ENCODE measurements around the gene FGF22. TPM values are rescaled to one million over a fixed set of nuclear protein-coding genes. Genes with fewer than 3 reads are reported as not detected.

Gene FGF22
- total and polyA plus RNA-seq, 4 donors, result 0.08 TPM; not detected in 3

DNA sequence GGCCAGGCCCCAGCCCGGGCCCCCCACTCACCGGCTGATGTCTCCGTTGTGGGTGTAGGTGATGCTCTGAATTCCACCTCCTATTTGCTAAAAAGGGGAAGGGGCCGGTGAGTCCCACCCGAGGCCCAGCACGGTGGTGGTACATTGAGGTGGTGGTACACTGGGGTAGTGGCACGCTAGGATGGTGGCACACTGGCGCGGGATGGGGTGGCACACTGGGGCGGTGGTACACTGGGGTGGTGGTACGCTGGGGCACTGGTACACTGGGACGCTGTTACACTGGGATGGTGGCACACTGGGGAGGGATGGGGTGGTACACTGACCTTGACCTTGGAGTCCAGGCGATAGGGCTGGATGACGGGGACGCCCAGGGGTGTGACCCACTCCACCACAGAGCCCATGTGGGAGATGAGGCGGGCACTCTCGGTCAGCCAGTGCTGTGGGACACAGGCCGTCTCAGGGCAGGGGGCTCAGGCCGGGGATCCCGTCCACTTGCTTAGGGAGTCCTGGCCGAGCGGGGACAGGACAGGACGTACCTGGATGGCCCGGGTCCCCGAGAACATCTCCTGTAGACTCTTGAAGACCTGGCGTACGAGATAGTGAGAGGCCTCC, 20.9 kb upstream of the FGF22 start:
- peaks cover 5 to 45% (median 25%) of the 10 kb centered on the region in 4 donors for H3K36me3 ChIP-seq (ENCODE audit: control insufficient read depth in 4 of 4, insufficient read depth in 3 of 4, low read depth in 1 of 4, low read length in 3 of 4)
- no peaks in the 10 kb centered on the region for H3K9me3 ChIP-seq (ENCODE audit: control insufficient read depth in 4 of 4, low read length in 3 of 4)
- H3K27me3 ChIP-seq (ENCODE audit: control insufficient read depth in 4 of 4, insufficient read depth in 4 of 4, low read length in 3 of 4), result no peaks in the 10 kb centered on the region
- no peak for DNase-seq (ENCODE audit: low spot score)
- peaks cover 0 to 4% (median 2%) of the 10 kb centered on the region in 4 donors for H3K4me1 ChIP-seq (ENCODE audit: control insufficient read depth in 4 of 4, insufficient read depth in 4 of 4, low read length in 3 of 4)
- WGBS, result 95% methylated on average over 27 of the region's 27 CpGs
- no peak overlapping the region for H3K9ac ChIP-seq (ENCODE audit: low read depth in 1 of 2, low read length in 2 of 2)
- no peak for TF ChIP-seq RXRA (IDR thresholded peaks at IDR 0.05)
- TF ChIP-seq NR2F2 (IDR thresholded peaks at IDR 0.05), result no peak
- TF ChIP-seq GABPA (IDR thresholded peaks at IDR 0.05 in 1 of 2, conservative IDR thresholded peaks at IDR 0.05 in 1 of 2), result no peak
- no peak for TF ChIP-seq SP1 (IDR thresholded peaks at IDR 0.05)
- no peak for TF ChIP-seq TAF1 (conservative IDR thresholded peaks at IDR 0.05)
- TF ChIP-seq, protein P1, sequence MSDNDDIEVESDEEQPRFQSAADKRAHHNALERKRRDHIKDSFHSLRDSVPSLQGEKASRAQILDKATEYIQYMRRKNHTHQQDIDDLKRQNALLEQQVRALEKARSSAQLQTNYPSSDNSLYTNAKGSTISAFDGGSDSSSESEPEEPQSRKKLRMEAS (IDR thresholded peaks at IDR 0.05), result no peak
- TF ChIP-seq FOXA1 (IDR thresholded peaks at IDR 0.05), result no peak
- TF ChIP-seq, protein P2, sequence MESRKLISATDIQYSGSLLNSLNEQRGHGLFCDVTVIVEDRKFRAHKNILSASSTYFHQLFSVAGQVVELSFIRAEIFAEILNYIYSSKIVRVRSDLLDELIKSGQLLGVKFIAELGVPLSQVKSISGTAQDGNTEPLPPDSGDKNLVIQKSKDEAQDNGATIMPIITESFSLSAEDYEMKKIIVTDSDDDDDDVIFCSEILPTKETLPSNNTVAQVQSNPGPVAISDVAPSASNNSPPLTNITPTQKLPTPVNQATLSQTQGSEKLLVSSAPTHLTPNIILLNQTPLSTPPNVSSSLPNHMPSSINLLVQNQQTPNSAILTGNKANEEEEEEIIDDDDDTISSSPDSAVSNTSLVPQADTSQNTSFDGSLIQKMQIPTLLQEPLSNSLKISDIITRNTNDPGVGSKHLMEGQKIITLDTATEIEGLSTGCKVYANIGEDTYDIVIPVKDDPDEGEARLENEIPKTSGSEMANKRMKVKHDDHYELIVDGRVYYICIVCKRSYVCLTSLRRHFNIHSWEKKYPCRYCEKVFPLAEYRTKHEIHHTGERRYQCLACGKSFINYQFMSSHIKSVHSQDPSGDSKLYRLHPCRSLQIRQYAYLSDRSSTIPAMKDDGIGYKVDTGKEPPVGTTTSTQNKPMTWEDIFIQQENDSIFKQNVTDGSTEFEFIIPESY (IDR thresholded peaks at IDR 0.05), result no peak
- no peak for TF ChIP-seq JUND (IDR thresholded peaks at IDR 0.05)
- TF ChIP-seq HNF4A (conservative IDR thresholded peaks at IDR 0.05), result no peak
- TF ChIP-seq HNF4G (IDR thresholded peaks at IDR 0.05), result no peak
- TF ChIP-seq, protein P3, sequence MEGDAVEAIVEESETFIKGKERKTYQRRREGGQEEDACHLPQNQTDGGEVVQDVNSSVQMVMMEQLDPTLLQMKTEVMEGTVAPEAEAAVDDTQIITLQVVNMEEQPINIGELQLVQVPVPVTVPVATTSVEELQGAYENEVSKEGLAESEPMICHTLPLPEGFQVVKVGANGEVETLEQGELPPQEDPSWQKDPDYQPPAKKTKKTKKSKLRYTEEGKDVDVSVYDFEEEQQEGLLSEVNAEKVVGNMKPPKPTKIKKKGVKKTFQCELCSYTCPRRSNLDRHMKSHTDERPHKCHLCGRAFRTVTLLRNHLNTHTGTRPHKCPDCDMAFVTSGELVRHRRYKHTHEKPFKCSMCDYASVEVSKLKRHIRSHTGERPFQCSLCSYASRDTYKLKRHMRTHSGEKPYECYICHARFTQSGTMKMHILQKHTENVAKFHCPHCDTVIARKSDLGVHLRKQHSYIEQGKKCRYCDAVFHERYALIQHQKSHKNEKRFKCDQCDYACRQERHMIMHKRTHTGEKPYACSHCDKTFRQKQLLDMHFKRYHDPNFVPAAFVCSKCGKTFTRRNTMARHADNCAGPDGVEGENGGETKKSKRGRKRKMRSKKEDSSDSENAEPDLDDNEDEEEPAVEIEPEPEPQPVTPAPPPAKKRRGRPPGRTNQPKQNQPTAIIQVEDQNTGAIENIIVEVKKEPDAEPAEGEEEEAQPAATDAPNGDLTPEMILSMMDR (IDR thresholded peaks at IDR 0.05; ENCODE audit: low read depth, low read length, missing input control), result no peak
- TF ChIP-seq EGR1 (IDR thresholded peaks at IDR 0.05; ENCODE audit: low read depth in 2 of 2), result no peak
- TF ChIP-seq, protein P4, sequence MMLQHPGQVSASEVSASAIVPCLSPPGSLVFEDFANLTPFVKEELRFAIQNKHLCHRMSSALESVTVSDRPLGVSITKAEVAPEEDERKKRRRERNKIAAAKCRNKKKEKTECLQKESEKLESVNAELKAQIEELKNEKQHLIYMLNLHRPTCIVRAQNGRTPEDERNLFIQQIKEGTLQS (IDR thresholded peaks at IDR 0.05), result no peak
- no peak for TF ChIP-seq YY1 (IDR thresholded peaks at IDR 0.05)
- TF ChIP-seq RAD21 (IDR thresholded peaks at IDR 0.05), result no peak
- TF ChIP-seq, protein P5, sequence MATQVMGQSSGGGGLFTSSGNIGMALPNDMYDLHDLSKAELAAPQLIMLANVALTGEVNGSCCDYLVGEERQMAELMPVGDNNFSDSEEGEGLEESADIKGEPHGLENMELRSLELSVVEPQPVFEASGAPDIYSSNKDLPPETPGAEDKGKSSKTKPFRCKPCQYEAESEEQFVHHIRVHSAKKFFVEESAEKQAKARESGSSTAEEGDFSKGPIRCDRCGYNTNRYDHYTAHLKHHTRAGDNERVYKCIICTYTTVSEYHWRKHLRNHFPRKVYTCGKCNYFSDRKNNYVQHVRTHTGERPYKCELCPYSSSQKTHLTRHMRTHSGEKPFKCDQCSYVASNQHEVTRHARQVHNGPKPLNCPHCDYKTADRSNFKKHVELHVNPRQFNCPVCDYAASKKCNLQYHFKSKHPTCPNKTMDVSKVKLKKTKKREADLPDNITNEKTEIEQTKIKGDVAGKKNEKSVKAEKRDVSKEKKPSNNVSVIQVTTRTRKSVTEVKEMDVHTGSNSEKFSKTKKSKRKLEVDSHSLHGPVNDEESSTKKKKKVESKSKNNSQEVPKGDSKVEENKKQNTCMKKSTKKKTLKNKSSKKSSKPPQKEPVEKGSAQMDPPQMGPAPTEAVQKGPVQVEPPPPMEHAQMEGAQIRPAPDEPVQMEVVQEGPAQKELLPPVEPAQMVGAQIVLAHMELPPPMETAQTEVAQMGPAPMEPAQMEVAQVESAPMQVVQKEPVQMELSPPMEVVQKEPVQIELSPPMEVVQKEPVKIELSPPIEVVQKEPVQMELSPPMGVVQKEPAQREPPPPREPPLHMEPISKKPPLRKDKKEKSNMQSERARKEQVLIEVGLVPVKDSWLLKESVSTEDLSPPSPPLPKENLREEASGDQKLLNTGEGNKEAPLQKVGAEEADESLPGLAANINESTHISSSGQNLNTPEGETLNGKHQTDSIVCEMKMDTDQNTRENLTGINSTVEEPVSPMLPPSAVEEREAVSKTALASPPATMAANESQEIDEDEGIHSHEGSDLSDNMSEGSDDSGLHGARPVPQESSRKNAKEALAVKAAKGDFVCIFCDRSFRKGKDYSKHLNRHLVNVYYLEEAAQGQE (IDR thresholded peaks at IDR 0.05), result no peak
- TF ChIP-seq FOXA2 (IDR thresholded peaks at IDR 0.05), result no peak
- H3K27ac ChIP-seq (ENCODE audit: low read depth in 1 of 2, low read length in 2 of 2), result no peak overlapping the region
- no peak overlapping the region for H3K4me3 ChIP-seq (ENCODE audit: low read depth in 1 of 3, low read length in 3 of 3)

Data from liver (tissue), 9 donors.